NCI-H345 treated with DMSO at 0.1 percent for 48 hours (cell line): ENCODE data around the gene SLC44A1.

Experiments used
- DNase-seq: peaks from one replicate; lab custom pipeline; 2025; ENCODE audit not compliant: unreplicated experiment; lab: John Stamatoyannopoulos, UW

Gene SLC44A1

GRCh38 chr9:105269593-105269992 lies 25.1 kb downstream of the SLC44A1 start:
- no peak for DNase-seq

DNA sequence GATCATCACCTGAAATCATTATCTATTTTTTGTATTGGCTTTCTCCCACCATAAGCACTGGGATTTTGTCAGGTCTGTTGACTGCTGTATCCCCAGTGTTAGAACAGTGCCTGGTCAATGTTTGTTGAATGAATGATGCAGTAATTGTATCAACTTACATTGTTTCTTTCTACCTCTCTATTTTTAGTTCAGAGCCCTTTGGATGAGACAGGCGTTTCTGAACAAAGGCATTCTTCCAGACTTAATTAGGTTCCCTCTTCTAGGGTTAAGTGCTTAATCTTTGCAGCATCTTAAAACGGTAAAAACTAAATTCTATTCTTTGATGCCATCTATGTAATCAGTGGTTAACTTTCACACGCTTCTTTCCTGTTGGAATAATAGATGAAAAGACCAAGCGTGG lies 26.3 kb downstream of the SLC44A1 start:
- DNase-seq, result no peak

DNA sequence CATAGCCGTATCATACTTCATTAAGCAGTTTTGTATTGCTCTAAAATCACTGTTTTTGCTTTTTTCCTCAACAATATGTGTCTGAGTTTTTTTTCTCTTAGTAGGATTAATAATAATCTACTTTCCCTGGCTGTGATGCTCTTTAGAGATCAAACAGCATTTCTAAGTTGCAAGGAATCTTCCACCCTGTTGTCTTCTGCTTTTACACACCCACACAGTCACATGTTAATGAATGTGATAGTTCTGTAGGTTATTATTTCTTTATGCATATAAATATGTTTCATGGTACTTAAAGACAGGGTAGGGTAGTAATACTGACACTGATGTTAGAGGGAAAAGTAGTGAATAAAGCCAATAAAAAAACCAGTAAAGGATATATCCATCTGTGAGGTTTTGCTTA lies 29.3 kb downstream of the SLC44A1 start:
- DNase-seq, result no peak

- DNase-seq, result no peak
These were observed 30.7 kb downstream of the SLC44A1 start for GRCh38 chr9:105275111-105275510.

- no peak for DNase-seq
These were observed 31.5 kb downstream of the SLC44A1 start for GRCh38 chr9:105275938-105276337.

DNA sequence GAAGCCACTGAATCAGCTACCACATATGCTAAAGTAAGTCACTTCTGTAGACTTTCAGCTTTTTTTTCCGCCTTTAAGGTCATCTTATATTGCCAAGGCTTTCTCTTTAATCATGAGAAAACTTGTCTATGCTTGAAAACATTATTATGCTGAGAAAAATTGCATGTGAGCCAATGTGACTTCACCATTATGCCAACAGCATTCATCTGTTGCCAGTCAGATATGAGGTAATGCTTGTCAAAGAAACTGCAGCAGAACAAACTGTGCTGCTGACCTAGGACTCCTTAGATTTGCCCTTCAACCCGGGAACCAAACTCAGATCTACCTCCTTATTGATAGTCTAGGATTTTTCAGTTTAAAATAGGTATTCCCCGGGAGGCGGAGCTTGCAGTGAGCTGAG lies 34.3 kb downstream of the SLC44A1 start:
- DNase-seq, result no peak

GRCh38 chr9:105280691-105281090 lies 36.2 kb downstream of the SLC44A1 start:
- DNase-seq, result no peak

GRCh38 chr9:105281272-105281671 lies 36.8 kb downstream of the SLC44A1 start:
- DNase-seq, result no peak

DNA sequence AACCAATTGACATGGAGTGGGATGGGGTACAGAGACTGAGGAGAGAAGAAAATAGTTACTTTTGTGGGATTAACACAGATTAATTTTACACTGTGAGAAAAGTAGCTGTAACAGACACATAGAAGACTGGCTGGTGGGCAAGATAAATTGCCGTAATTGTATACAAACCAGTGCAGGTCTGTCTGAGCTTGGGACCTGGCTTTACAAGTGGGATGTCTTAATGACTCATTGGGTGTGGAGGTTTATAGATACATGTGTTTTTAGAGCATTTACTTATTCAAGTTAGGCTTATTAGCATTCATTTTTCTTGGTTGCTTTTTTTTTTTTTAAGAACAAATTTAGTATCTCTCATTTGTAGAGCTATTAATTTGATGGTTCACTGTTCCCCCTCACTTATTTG lies 37.5 kb downstream of the SLC44A1 start:
- DNase-seq, result no peak

GRCh38 chr9:105282870-105283621 lies 38.6 kb downstream of the SLC44A1 start:
- DNase-seq, result no peak

DNA sequence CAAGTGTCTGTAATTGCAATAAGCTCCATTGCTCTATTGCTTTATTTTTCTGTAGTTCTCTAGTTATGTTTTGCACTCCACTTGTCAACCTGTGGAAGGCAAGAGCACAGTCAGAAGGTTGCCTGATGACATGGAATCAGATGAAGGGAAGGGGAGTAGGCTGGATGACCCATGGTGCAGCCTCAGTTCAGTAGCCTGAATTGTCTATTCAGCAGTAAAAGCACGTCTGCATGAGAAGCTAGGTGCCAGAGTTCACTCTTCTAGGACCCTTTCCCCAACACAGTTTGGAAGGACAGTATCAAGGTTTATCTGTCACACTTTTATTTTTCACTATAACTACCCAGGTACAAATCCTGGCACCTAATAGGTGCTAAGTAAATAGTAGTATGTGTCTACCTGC lies 39.3 kb downstream of the SLC44A1 start:
- no peak for DNase-seq

GRCh38 chr9:105284463-105284862 lies 40.0 kb downstream of the SLC44A1 start:
- DNase-seq, result no peak

DNA sequence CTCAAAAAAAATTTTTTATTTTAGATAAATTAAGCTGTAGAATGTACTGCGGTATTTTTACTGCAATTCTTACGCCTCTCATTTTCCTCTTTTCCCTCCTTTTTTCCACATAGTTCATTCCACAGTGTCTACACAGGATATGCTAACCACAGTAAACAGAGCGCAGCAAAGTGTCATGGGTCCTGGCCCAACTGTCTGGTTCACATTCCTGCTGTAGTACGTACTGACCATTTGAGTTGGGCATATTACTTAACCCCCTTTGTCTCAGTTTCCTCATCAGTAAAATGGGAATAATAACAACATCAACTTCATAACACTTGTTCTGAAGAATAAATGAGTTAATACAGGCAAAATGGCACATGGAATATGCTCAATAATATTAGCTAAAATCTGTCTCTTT lies 41.6 kb downstream of the SLC44A1 start:
- DNase-seq, result no peak

DNA sequence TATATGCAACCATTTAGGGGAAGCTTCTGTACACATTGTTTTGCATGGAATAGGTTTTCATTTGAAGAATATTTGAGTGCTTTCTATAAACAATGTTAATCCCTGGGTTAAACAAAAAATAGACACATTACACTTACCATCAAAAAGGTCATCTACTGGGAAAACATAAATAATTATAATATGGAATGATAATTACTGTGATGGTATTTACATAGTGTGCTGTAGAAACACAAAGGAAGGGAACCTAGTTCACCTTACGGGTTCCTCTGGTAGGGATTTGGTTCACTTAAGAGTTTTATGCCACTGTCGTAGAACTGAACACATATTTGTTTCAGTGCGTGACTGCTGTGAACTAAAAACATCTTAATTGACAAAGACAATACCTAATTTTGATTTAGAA lies 44.9 kb downstream of the SLC44A1 start:
- no peak for DNase-seq

DNA sequence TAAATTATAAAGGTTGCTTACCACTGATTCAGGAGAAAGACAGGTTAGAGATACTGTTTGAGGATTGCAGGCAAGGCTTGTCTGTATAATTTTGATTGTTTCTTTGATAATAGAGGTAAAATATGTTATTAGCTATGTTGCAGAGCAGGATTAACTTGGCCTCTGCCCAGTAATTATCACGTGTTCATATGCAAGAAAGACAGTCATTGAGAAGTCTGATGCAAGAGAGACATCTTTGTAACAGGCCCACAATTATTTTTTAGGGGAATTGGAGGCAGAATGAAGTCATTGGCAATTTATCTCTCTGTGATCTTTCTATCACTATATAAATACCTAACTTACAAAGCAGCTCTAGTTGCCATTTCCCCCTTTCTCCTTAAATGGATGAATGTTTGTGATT lies 46.0 kb downstream of the SLC44A1 start:
- no peak for DNase-seq

- DNase-seq, result no peak
These were observed 46.5 kb downstream of the SLC44A1 start for GRCh38 chr9:105290954-105291353.

GRCh38 chr9:105291422-105291859 lies 47.0 kb downstream of the SLC44A1 start:
- DNase-seq, result no peak

- no peak for DNase-seq
These were observed 47.5 kb downstream of the SLC44A1 start for GRCh38 chr9:105291938-105292337.

DNA sequence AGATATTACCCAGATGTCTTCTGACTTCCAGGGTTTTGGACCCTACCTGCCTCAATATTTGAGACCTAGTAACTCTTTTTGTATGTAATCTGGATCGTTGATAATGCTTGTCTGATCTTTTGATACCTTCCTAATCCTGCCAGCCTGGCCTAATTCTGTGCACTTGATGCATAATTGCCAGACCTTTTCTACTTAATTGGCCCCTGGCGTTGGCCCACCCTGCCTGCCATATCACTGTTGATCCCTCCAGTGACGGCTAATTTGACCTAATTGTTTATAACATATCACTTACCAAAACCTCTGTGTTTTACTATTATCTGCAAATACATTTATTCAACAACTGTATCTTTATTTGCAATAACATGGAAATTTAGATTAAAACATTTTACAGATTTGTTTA lies 49.0 kb downstream of the SLC44A1 start:
- DNase-seq, result no peak

GRCh38 chr9:105295201-105295550 lies 50.7 kb downstream of the SLC44A1 start:
- DNase-seq, result no peak

DNA sequence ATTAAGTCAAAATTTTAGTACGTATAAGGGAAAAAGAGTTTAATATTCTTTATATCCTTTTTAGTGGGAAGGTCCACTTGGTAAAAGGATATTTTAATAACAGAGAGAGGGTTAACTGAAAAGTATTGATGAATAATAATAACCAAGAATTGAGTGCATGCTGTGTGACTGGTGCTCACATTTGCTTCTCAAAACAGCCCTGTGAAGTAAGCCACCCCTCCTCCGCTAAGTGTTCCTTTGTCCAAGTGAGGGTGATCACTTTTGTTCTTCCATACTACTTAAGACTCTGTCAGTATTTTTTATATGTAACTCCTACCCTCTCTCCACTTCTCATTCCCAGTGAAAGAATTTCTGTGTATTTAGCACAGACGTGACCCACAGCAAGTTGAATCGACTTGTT lies 51.5 kb downstream of the SLC44A1 start:
- no peak for DNase-seq

DNA sequence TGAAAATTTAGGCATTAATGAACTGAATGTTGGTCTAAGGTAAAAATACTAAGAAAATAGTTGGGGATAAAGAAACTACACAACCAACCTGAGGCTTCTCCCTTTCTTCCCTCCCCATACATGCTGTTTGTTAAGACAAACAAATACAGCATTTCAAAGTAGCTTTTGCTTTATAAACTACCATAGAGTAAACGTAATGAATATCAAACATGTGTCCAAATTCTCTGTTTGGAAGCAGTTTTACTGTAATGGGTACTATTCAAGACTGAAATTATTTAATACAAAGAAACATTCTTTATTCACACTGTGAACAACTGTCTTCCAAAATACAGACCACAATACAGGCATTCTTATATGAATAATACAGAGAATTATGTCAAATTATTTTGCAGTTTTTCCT lies 52.0 kb downstream of the SLC44A1 start:
- no peak for DNase-seq

DNA sequence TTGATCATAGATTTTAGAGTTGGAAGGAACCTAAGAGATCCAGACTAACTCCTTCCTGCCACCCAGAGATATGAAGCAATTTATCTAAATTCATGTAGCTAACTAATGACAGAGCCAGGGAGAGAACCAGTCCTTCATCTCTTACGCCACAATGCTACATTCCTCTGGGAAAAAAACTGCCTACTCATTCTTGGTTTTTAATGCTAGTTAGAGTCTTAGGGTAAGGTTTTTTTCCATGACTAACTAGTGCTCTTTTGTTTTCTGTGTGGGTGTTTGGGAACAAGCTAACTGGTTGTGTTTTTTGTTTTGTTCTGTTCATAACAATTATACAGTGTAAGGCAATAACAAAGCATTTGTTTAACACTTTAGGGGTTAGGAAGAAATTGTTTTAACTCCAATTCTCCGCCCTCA lies 52.4 kb downstream of the SLC44A1 start:
- no peak for DNase-seq
